OCI-LY1 (cell line): ENCODE results near the gene TNN.

Source experiments
- H2AFZ ChIP-seq: fragments of 200-600 bp; sonication (generic), shearing (Covaris generic); 2 replicates; pipeline ENCODE4 v1.6.0; 2014; ENCODE audit warnings: antibody characterized with exemption, mild to moderate bottlenecking, low read length
- H3F3A ChIP-seq: fragments of 200-600 bp; sonication (generic), shearing (Covaris generic); 2 replicates; pipeline ENCODE4 v1.6.0; 2014; ENCODE audit warnings: mild to moderate bottlenecking, antibody characterized with exemption, low read length, moderate library complexity; ENCODE audit not compliant: insufficient read depth
- H3K27ac ChIP-seq: fragments of 200-600 bp; sonication (generic); 2 replicates; pipeline ENCODE4 v1.5.1; 2014; ENCODE audit warnings: low read length, mixed run types, mild to moderate bottlenecking, low read depth; ENCODE audit not compliant: poor library complexity, severe bottlenecking
- H3K27me3 ChIP-seq: fragments of 200-600 bp; sonication (generic); 2 replicates; pipeline ENCODE4 v1.6.0; 2014; ENCODE audit warnings: antibody characterized with exemption, mild to moderate bottlenecking, low read length, moderate library complexity; ENCODE audit not compliant: insufficient read depth
- H3K36me3 ChIP-seq: fragments of 200-600 bp; sonication (generic); 2 replicates; pipeline ENCODE4 v1.6.1; 2014; ENCODE audit warnings: mild to moderate bottlenecking, antibody characterized with exemption, low read length, moderate library complexity, mixed read lengths; ENCODE audit not compliant: insufficient read depth
- H3K4me1 ChIP-seq: fragments of 200-600 bp; sonication (generic); 2 replicates; pipeline ENCODE4 v1.5.1; 2014; ENCODE audit warnings: mild to moderate bottlenecking, low read length, moderate library complexity; ENCODE audit not compliant: insufficient read depth, severe bottlenecking
- H3K4me2 ChIP-seq: fragments of 200-600 bp; sonication (generic), shearing (Covaris generic); 2 replicates; pipeline ENCODE4 v1.6.1; 2014; ENCODE audit warnings: low read length
- H3K4me3 ChIP-seq: fragments of 200-600 bp; sonication (generic); 2 replicates; pipeline ENCODE4 v1.5.1; 2014; ENCODE audit warnings: low read length, low read depth, mild to moderate bottlenecking, mixed read lengths; ENCODE audit not compliant: poor library complexity, severe bottlenecking
- H3K79me2 ChIP-seq: fragments of 200-600 bp; shearing (Covaris generic); 2 replicates; pipeline ENCODE4 v1.6.1; 2016; ENCODE audit warnings: mixed run types, low read length, mixed read lengths; ENCODE audit not compliant: insufficient read depth
- H3K9ac ChIP-seq: fragments of 200-600 bp; sonication (generic), shearing (Covaris generic); 2 replicates; pipeline ENCODE4 v1.6.1; 2014; ENCODE audit warnings: mild to moderate bottlenecking, low read length, mixed read lengths
- H3K9me2 ChIP-seq: fragments of 200-600 bp; sonication (generic), shearing (Covaris generic); 2 replicates; pipeline ENCODE4 v1.6.1; 2014; ENCODE audit warnings: low read depth, mild to moderate bottlenecking, low read length, mixed read lengths
- H3K9me3 ChIP-seq: fragments of 200-600 bp; shearing (Covaris generic); 2 replicates; pipeline ENCODE4 v1.6.1; 2014; ENCODE audit warnings: low read length, mixed read lengths
- H4K20me1 ChIP-seq: fragments of 200-600 bp; sonication (generic), shearing (Covaris generic); 2 replicates; pipeline ENCODE4 v1.6.0; 2016; ENCODE audit warnings: mild to moderate bottlenecking, low read length; ENCODE audit not compliant: insufficient read depth
- EZH2 ChIP-seq: fragments of 200-600 bp; sonication (generic), shearing (Covaris generic); IDR thresholded peaks from 2 replicates; pipeline ENCODE4 v1.8.0; 2017; ENCODE audit warnings: borderline replicate concordance, mixed run types, mild to moderate bottlenecking, antibody characterized with exemption, low read length, moderate library complexity, mixed read lengths
- TF ChIP-seq, protein P1 (sequence below): fragments of 200-600 bp; sonication (generic), shearing (Covaris generic); IDR thresholded peaks from 2 replicates; pipeline ENCODE4 v1.5.1; 2017; ENCODE audit warnings: mild to moderate bottlenecking, antibody characterized with exemption, low read length, moderate library complexity, mixed read lengths

TNN gene

DNA sequence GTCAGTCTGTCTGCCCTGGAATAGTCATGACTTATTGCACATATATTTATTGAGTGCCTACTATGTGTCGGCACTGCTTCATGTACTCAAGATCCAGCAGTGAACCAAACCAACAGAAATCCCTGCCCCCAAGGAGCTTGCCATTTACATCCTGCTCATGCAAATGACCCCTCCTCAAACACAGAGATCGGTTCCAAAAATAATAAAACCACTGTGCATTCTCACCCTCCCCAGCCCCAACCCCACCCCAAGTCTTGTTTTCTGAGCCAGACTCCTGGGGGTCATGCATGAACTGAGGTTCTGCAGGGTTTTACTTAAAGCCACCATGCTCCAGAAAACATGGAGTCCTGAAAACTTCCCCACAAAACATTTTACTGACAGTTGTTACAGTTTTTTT lies 63.0 kb downstream of the TNN start:
- no peak overlapping the region for H3K4me2 ChIP-seq
- H3K4me3 ChIP-seq = no peak overlapping the region
- H2AFZ ChIP-seq = no peak overlapping the region
- H4K20me1 ChIP-seq = no peaks in the 10 kb centered on the region
- no peaks in the 10 kb centered on the region for H3K9me3 ChIP-seq
- TF ChIP-seq EZH2 = no peak
- TF ChIP-seq, protein P1, sequence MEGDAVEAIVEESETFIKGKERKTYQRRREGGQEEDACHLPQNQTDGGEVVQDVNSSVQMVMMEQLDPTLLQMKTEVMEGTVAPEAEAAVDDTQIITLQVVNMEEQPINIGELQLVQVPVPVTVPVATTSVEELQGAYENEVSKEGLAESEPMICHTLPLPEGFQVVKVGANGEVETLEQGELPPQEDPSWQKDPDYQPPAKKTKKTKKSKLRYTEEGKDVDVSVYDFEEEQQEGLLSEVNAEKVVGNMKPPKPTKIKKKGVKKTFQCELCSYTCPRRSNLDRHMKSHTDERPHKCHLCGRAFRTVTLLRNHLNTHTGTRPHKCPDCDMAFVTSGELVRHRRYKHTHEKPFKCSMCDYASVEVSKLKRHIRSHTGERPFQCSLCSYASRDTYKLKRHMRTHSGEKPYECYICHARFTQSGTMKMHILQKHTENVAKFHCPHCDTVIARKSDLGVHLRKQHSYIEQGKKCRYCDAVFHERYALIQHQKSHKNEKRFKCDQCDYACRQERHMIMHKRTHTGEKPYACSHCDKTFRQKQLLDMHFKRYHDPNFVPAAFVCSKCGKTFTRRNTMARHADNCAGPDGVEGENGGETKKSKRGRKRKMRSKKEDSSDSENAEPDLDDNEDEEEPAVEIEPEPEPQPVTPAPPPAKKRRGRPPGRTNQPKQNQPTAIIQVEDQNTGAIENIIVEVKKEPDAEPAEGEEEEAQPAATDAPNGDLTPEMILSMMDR = no peak
- H3K36me3 ChIP-seq = no peaks in the 10 kb centered on the region
- H3F3A ChIP-seq = no peaks in the 10 kb centered on the region
- H3K27ac ChIP-seq = no peak overlapping the region
- H3K27me3 ChIP-seq = no peaks in the 10 kb centered on the region
- no peaks in the 10 kb centered on the region for H3K79me2 ChIP-seq
- H3K9ac ChIP-seq = no peak overlapping the region
- H3K9me2 ChIP-seq = no peaks in the 10 kb centered on the region
- peaks cover 11% of the 10 kb centered on the region for H3K4me1 ChIP-seq

DNA sequence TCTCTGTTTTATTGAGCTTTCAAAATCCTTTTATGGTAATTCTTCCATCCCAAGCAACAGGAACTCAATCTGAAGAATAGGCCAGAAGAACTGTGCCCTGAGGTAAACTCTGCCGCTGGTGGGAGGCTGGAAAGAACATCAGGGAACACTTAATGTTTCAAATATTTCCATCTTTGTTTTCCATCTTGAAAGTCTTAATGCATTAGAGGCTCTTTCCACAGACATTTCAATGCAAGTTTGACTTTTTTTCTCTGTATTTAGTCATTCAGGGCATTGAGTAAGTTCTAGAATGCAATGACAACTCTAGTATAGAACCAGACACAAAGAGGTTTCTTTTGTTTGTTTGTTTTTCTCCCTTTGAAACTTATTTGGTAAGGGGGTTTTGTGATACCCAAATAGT lies 63.5 kb downstream of the TNN start:
- H2AFZ ChIP-seq = no peak overlapping the region
- H3K4me3 ChIP-seq = no peak overlapping the region
- H3F3A ChIP-seq = no peaks in the 10 kb centered on the region
- H3K79me2 ChIP-seq = no peaks in the 10 kb centered on the region
- H3K9me2 ChIP-seq = no peaks in the 10 kb centered on the region
- TF ChIP-seq EZH2 = no peak
- TF ChIP-seq, protein P1 = no peak
- no peaks in the 10 kb centered on the region for H3K27me3 ChIP-seq
- no peaks in the 10 kb centered on the region for H3K36me3 ChIP-seq
- H3K9ac ChIP-seq = no peak overlapping the region
- H3K4me2 ChIP-seq = no peak overlapping the region
- H3K4me1 ChIP-seq = peaks cover 11% of the 10 kb centered on the region
- no peak overlapping the region for H3K27ac ChIP-seq
- H4K20me1 ChIP-seq = no peaks in the 10 kb centered on the region
- no peaks in the 10 kb centered on the region for H3K9me3 ChIP-seq

DNA sequence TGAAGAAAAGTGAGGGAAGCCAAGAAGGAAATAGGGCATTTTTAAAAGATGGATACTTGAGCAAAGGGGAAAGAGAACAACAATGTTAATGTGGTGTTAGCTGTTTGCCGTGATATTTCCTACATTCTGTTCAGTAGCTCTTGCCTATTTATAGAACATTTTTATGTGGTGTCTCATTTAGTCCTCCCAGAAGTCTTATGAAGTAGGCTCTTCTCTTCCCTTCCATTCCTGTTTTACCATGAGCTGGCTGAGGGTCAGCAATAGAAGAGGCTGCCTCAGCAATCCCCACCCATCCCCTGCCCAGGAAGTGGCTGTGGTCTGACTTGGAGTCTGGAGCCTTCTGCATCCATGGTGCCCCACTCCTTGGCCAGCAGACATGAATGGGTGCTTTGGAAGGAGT lies 64.8 kb downstream of the TNN start:
- H3K27me3 ChIP-seq = no peaks in the 10 kb centered on the region
- H3K4me1 ChIP-seq = peaks cover 11% of the 10 kb centered on the region
- H2AFZ ChIP-seq = no peak overlapping the region
- no peaks in the 10 kb centered on the region for H3F3A ChIP-seq
- no peak overlapping the region for H3K27ac ChIP-seq
- no peak overlapping the region for H3K4me2 ChIP-seq
- H3K36me3 ChIP-seq = no peaks in the 10 kb centered on the region
- H3K9me2 ChIP-seq = no peaks in the 10 kb centered on the region
- no peak overlapping the region for H3K9ac ChIP-seq
- no peaks in the 10 kb centered on the region for H3K9me3 ChIP-seq
- H4K20me1 ChIP-seq = no peaks in the 10 kb centered on the region
- H3K4me3 ChIP-seq = no peak overlapping the region
- TF ChIP-seq, protein P1 = no peak
- no peak for TF ChIP-seq EZH2
- H3K79me2 ChIP-seq = no peaks in the 10 kb centered on the region
